Common myeloid progenitor, CD34-positive (primary cell): ENCODE measurements around the gene MICALL2.

Source experiments
- CTCF ChIA-PET: fragments of 350-600 bp; sonication (Branson Sonifier 250); formaldehyde crosslinking; loops from one replicate; lab custom pipeline; 2021; ENCODE audit warnings: antibody characterized with exemption; lab: Charles Lee
- POLR2A ChIA-PET: fragments of 350-600 bp; sonication (Branson Sonifier 250); formaldehyde crosslinking; loops from one replicate; lab custom pipeline; 2021; ENCODE audit warnings: antibody characterized with exemption; lab: Charles Lee
- DNase-seq, 3 donors: peaks; one replicate each; pipeline versions ENCODE4 v3.0.0 to v3.0.0-alpha.2; 2013
- H3K27ac ChIP-seq, 2 experiments: 1 replicate in 1 of 2; 2 replicates in 1 of 2; pipeline ENCODE4 v1.7.0; 2013; ENCODE audit warnings: inconsistent platforms in 2 of 2, low read length in 2 of 2, mild to moderate bottlenecking in 2 of 2, low read depth in 1 of 2, moderate library complexity in 1 of 2; ENCODE audit not compliant: severe bottlenecking in 2 of 2, insufficient read depth in 1 of 2, poor library complexity in 1 of 2
- H3K27me3 ChIP-seq, 5 experiments: replicated peaks in 2 of 5; 1 replicate in 3 of 5; 2 replicates in 2 of 5; pipeline versions ENCODE4 v1.6.1 to v1.7.0; 2013; ENCODE audit warnings: low read length in 4 of 5, mild to moderate bottlenecking in 2 of 5, moderate library complexity in 2 of 5, inconsistent platforms in 1 of 5; ENCODE audit not compliant: insufficient read depth in 5 of 5, control insufficient read depth in 4 of 5
- H3K36me3 ChIP-seq, 4 experiments: 1 replicate in 2 of 4; 2 replicates in 2 of 4; pipeline versions ENCODE4 v1.6.1 to v1.7.0; 2013; ENCODE audit warnings: low read length in 3 of 4, control low read depth in 1 of 4, mild to moderate bottlenecking in 1 of 4; ENCODE audit not compliant: control insufficient read depth in 4 of 4, insufficient read depth in 4 of 4
- H3K4me1 ChIP-seq, 4 experiments: 1 replicate in 3 of 4; 2 replicates in 1 of 4; pipeline versions ENCODE4 v1.6.1 to v1.7.1; 2013; ENCODE audit warnings: low read length in 3 of 4, mild to moderate bottlenecking in 3 of 4, control low read depth in 1 of 4, inconsistent platforms in 1 of 4, moderate library complexity in 1 of 4; ENCODE audit not compliant: control insufficient read depth in 4 of 4, insufficient read depth in 4 of 4; ENCODE audit errors: control extremely low read depth in 1 of 4
- H3K4me3 ChIP-seq, 7 experiments: 1 replicate in 4 of 7; 2 replicates in 3 of 7; pipeline versions ENCODE4 v1.5.1 to v1.7.0; 2013; ENCODE audit warnings: mild to moderate bottlenecking in 7 of 7, low read length in 6 of 7, moderate library complexity in 6 of 7, inconsistent platforms in 2 of 7, low read depth in 2 of 7, control low read depth in 1 of 7; ENCODE audit not compliant: insufficient read depth in 4 of 7, control insufficient read depth in 1 of 7; ENCODE audit errors: extremely low read depth in 1 of 7
- H3K9me3 ChIP-seq, 5 experiments: 1 replicate in 4 of 5; 2 replicates in 1 of 5; pipeline versions ENCODE4 v1.6.1 to v1.7.1; 2013; ENCODE audit warnings: low read length in 4 of 5, mild to moderate bottlenecking in 2 of 5, inconsistent platforms in 1 of 5, low read depth in 1 of 5, moderate library complexity in 1 of 5; ENCODE audit not compliant: control insufficient read depth in 4 of 5, insufficient read depth in 2 of 5; ENCODE audit errors: control extremely low read depth in 1 of 5
- WGBS: methylation state at CpG from one replicate; pipeline ENCODE4 v1.1.5; 2013; ENCODE audit not compliant: insufficient coverage; 5-methylcytosine and 5-hydroxymethylcytosine counted together

The MICALL2 gene

GRCh38 chr7:1410992-1411391, 48.3 kb downstream of the MICALL2 start:
- 90% methylated on average over 3 of the region's 12 CpGs for WGBS
- Histone ChIP-seq H3K27ac (no peak overlapping the region), H3K9me3 (no peaks in the 10 kb centered on the region), H3K27me3 (peaks cover 0 to 28% (median 7%) of the 10 kb centered on the region in 5 experiments), H3K4me3 (no peak overlapping the region), H3K36me3 (no peaks in the 10 kb centered on the region), H3K4me1 (peaks cover 0 to 5% (median 4%) of the 10 kb centered on the region in 4 experiments)
- CTCF ChIA-PET, result interaction anchor here (2.2 kb wide), 1 partner anchor 192 kb away, joined by 6 read pairs; no protein-coding TSS in a partner anchor
- POLR2A ChIA-PET, result no interaction called here
- DNase-seq, result no peak

GRCh38 chr7:1409555-1409954, 49.7 kb downstream of the MICALL2 start:
- CTCF ChIA-PET, result interaction anchor here (2.2 kb wide), 1 partner anchor 190 kb away, joined by 6 read pairs; no protein-coding TSS in a partner anchor
- Histone ChIP-seq H3K4me3 (no peak overlapping the region), H3K27ac (no peak overlapping the region), H3K9me3 (no peaks in the 10 kb centered on the region), H3K36me3 (no peaks in the 10 kb centered on the region), H3K27me3 (peaks cover 0 to 38% (median 7%) of the 10 kb centered on the region in 5 experiments), H3K4me1 (peaks cover 0 to 5% (median 4%) of the 10 kb centered on the region in 4 experiments)
- no peak for DNase-seq
- POLR2A ChIA-PET, result no interaction called here
- WGBS, result 94% methylated on average over 7 of the region's 7 CpGs

- Histone ChIP-seq H3K4me3 (no peak overlapping the region), H3K36me3 (no peaks in the 10 kb centered on the region), H3K9me3 (no peaks in the 10 kb centered on the region), H3K27ac (no peak overlapping the region), H3K27me3 (peaks cover 0 to 49% (median 10%) of the 10 kb centered on the region in 5 experiments), H3K4me1 (peaks cover 3 to 14% (median 12%) of the 10 kb centered on the region in 4 experiments)
- DNase-seq, result no peak
- 91% methylated on average over 8 of the region's 8 CpGs for WGBS
- POLR2A ChIA-PET, result no interaction called here
- CTCF ChIA-PET, result no interaction called here
Measured at GRCh38 chr7:1408466-1408865, 50.8 kb downstream of the MICALL2 start.

GRCh38 chr7:1407892-1408291, 51.4 kb downstream of the MICALL2 start:
- ChIA-PET POLR2A (no interaction called here), CTCF (no interaction called here)
- DNase-seq, result no peak
- WGBS, result 88% methylated on average over 20 of the region's 24 CpGs
- Histone ChIP-seq H3K4me3 (no peak overlapping the region), H3K27me3 (peaks cover 0 to 55% (median 13%) of the 10 kb centered on the region in 5 experiments), H3K4me1 (peaks cover 3 to 16% (median 14%) of the 10 kb centered on the region in 4 experiments), H3K9me3 (no peaks in the 10 kb centered on the region), H3K27ac (no peak overlapping the region), H3K36me3 (no peaks in the 10 kb centered on the region)

- POLR2A ChIA-PET, result no interaction called here
- Histone ChIP-seq H3K27ac (no peak overlapping the region), H3K9me3 (peaks cover 0 to 9% (median 0%) of the 10 kb centered on the region in 5 experiments), H3K27me3 (peaks cover 3 to 68% (median 24%) of the 10 kb centered on the region in 5 experiments), H3K36me3 (no peaks in the 10 kb centered on the region), H3K4me3 (no peak overlapping the region), H3K4me1 (peaks cover 3 to 12% (median 10%) of the 10 kb centered on the region in 4 experiments)
- DNase-seq, result peak in 2 of 3 donors; percentile 18 to 41
- CTCF ChIA-PET, result interaction anchor here (1.0 to 1.6 kb wide), 4 partner anchors 13 to 179 kb away, joined by 3 to 5 read pairs (median 4); no protein-coding TSS in a partner anchor
- WGBS, result 87% methylated on average over 20 of the region's 21 CpGs
Measured at GRCh38 chr7:1404898-1405548, 54.2 kb downstream of the MICALL2 start.

DNA sequence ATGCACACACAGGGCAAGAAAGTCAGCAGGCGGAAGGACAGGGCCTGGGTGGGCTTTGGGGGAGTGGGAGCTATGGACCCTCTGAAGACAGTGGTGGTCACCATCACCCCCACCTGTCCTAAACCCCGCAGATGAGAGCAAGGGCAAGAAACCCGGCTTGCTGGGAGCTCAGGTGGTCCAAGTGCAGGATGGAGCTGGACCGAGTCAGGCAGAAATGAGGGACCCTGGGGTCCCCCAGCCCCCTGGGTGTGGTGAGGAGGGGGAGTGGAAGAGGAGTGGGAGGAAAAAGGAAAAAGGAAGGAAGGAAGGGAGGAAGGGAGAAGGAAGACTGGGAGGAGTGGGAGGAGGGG, 54.8 kb downstream of the MICALL2 start:
- Histone ChIP-seq H3K36me3 (no peaks in the 10 kb centered on the region), H3K4me1 (peaks cover 3 to 12% (median 10%) of the 10 kb centered on the region in 4 experiments), H3K4me3 (no peak overlapping the region), H3K9me3 (peaks cover 0 to 9% (median 0%) of the 10 kb centered on the region in 5 experiments), H3K27ac (no peak overlapping the region), H3K27me3 (peaks cover 3 to 70% (median 24%) of the 10 kb centered on the region in 5 experiments)
- CTCF ChIA-PET, result interaction anchor here (0.8 to 1.6 kb wide), 8 partner anchors 8 to 212 kb away, joined by 3 to 7 read pairs (median 4); no protein-coding TSS in a partner anchor
- no peak for DNase-seq
- WGBS, result 24% methylated on average over 3 of the region's 4 CpGs
- POLR2A ChIA-PET, result no interaction called here
